NCI-H1105 treated with DMSO at 0.1 percent for 48 hours (cell line): Measurements from ENCODE around the gene SH3BGRL.

ENCODE experiments used
- DNase-seq: peaks from one replicate; lab custom pipeline; 2025; lab: John Stamatoyannopoulos, UW

Gene SH3BGRL

GRCh38 chrX:81201671-81202455, at the start of gene SH3BGRL, which contains the start of gene HMGN5:
Gene SH3BGRL, plus strand, starts transcription at chrX:81202102. Its CDS starts 99 bp downstream, at chrX:81202201.
Gene HMGN5, minus strand, starts transcription at chrX:81201913. Its CDS starts 80,364 bp downstream, at chrX:81121549.
- DNase-seq, result peak; percentile 46

- no peak for DNase-seq
These were observed 33.5 kb upstream of the SH3BGRL start for GRCh38 chrX:81168391-81168790.

GRCh38 chrX:81174286-81174685, 27.6 kb upstream of the SH3BGRL start:
- peak; percentile 0 for DNase-seq

- no peak for DNase-seq
These were observed 6.6 kb upstream of the SH3BGRL start for GRCh38 chrX:81195259-81195658.

- peak; percentile 29 for DNase-seq
These were observed 6.2 kb upstream of the SH3BGRL start for GRCh38 chrX:81195712-81196111.

- DNase-seq, result no peak
These were observed 831 bp upstream of the SH3BGRL start for GRCh38 chrX:81201071-81201470.

GRCh38 chrX:81202456-81202819, 536 bp downstream of the SH3BGRL start:
- no peak for DNase-seq

GRCh38 chrX:81202943-81203342, 1.0 kb downstream of the SH3BGRL start:
- no peak for DNase-seq

- no peak for DNase-seq
These were observed 3.6 kb downstream of the SH3BGRL start for GRCh38 chrX:81205551-81205950.

GRCh38 chrX:81206476-81206875, 4.6 kb downstream of the SH3BGRL start:
- DNase-seq, result no peak

- DNase-seq, result no peak
These were observed 7.0 kb downstream of the SH3BGRL start for GRCh38 chrX:81208916-81209315.

GRCh38 chrX:81215685-81216084, 13.8 kb downstream of the SH3BGRL start:
- no peak for DNase-seq

- DNase-seq, result no peak
These were observed 27.3 kb downstream of the SH3BGRL start for GRCh38 chrX:81229229-81229628.

- no peak for DNase-seq
These were observed 28.0 kb downstream of the SH3BGRL start for GRCh38 chrX:81229901-81230300.

- no peak for DNase-seq
These were observed 29.6 kb downstream of the SH3BGRL start for GRCh38 chrX:81231476-81231875.

GRCh38 chrX:81232218-81232617, 30.3 kb downstream of the SH3BGRL start:
- DNase-seq, result no peak

GRCh38 chrX:81237516-81237915, 35.6 kb downstream of the SH3BGRL start:
- no peak for DNase-seq

- no peak for DNase-seq
These were observed 36.3 kb downstream of the SH3BGRL start for GRCh38 chrX:81238166-81238565.

GRCh38 chrX:81240701-81241331, 38.9 kb downstream of the SH3BGRL start:
- DNase-seq, result no peak

GRCh38 chrX:81241753-81242152, 39.9 kb downstream of the SH3BGRL start:
- DNase-seq, result no peak

GRCh38 chrX:81255876-81256275, 54.0 kb downstream of the SH3BGRL start:
- DNase-seq, result no peak

- no peak for DNase-seq
These were observed 55.9 kb downstream of the SH3BGRL start for GRCh38 chrX:81257817-81258216.

GRCh38 chrX:81259020-81259713, 57.3 kb downstream of the SH3BGRL start:
- DNase-seq, result no peak
